Stimulated activated CD4-positive, alpha-beta T cell treated with anti-CD3 and anti-CD28 coated beads, Interleukin-15, amount 100 ng/mL, for 48 hours (primary cell): ENCODE measurements around the gene JPH4.
"Not testable (repeated sequence)": the region's sequence is repeated elsewhere in the genome, so short reads cannot be mapped to it uniquely, and the experiment has no call there.

Experiments used
- DNase-seq, 2 donors: peaks; one replicate each; pipeline ENCODE4 v3.0.0-alpha.2; 2020; ENCODE audit warnings: low read depth in 2 of 2

The JPH4 gene

DNA sequence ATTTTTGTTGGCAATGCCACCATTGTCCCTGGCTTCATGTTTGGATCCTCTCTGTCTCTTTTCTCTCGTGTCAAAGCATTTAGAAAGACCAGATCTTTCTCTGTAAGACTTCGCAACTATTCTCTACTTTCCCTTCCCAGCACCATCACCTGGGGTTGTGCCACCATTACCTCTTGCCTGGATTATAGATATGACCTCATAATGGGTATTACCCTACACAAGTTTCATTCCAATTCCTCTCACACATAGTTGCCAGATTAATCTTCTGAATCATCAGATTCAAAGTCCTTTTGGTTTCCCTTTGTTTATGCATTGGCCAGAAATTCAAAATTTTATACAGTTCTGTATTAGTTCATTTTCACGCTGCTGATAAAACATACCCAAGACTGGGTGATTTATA lies 30.4 kb upstream of the JPH4 start:
- no peak for DNase-seq

DNA sequence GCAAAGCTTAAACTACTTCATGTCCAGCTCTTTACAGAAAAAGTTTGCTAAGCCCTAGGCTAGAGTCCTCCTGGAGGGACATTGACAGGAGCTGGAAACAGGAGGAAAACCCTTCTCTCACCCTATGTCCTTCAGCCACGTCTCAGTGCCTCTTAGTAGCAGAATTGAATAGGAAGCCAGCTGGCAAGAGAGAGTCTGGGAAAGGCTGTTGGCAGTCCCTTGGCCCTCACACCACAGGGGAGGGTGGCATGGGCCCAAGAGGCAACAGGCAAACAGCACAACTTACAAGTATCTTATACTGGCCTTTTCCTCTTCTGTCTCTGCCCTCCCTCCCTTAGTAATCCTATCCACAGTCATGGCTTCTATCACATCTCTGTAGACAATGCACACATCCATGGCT lies 29.9 kb upstream of the JPH4 start:
- DNase-seq: no peak

DNA sequence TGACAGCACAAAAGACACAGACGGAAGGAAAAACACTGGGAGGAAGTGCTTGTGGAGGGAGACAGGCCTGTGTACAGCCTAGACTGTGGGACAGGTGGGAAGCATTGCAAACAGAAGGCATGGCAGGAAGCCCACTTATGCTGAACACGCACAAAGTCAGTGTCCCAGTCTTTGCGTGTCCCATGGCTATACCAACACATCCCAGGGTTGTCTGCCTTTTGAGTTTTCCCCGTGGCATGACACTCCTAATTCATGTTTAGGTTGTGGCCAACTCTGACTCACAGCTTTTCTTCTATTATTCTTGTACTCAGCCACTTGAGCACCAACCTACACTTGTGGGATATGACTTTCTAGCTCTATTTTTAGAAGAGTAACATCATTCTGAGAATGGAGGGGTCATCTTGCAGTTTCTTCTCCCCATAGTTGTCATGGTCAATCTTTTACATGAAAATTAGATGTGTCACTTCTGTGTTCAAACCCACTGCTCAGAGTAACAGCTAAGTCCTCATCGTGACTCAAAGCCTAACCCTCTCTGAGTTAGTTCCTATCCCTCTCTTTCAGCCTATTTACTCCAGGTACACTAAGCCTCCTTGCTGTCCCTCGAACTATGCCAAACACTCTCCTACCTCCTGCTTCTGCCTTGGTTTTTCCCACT lies 27.5 kb upstream of the JPH4 start:
- no peak for DNase-seq

DNA sequence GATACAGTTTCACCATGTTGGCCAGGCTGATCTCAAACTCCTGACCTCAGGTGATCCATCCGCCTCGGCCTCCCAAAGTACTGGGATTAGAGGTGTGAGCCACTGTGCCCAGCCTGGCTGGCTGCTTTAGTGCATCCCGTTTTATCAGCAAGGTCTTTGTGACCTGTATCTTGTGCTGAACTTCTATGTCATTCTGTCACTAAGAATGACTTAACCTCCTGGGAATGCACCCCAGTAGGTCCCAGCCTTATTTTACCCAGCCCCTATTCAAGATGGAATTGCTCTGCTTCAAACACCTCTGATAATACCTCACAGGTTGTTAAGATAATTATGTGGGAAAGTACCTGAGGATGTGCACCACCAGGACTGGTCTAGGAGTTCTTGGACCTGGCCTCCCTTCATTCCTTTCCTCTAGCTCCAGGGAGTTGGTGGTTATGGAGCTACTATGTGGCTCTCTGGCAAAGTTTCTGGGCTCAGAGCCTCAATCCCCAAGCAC lies 26.1 kb upstream of the JPH4 start:
- no peak for DNase-seq

DNA sequence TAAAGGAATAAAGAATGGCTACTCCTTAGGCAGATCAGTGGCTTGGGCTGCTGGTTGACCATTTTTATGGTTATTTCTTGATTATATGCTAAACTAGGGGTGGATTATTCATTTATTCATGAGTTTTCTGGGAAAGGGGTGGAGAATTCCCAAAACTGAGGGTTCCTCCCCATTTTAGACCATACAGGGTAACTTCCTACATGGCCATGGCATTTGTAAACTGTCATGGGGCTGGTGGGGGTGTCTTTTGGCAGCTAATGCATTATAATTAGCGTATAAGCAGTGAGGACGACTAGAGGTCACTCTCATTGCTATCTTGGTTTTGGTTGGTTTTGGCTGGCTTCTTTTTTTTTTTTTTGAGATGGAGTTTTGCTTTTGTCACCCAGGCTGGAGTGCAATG lies 25.6 kb upstream of the JPH4 start:
- DNase-seq: no peak

DNA sequence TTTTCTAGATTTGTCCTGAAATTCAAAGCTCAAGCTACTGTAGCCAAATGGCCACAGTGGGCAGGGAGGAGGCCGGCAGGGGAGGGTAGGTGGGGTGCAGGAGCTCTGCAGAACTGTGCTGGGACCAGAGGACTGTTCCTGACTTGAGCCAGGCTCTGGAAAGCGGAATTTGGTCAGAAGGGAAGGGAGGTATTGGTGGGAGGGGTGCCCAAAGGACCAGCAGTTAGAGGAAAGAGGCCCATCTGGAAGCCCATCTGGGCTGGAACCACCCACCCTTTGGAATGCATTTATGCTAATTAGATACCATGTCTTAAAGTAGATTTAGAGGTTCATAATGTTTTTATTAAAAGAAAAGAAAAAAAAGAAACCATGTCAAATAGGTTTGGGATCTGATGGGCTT lies 24.5 kb upstream of the JPH4 start:
- no peak for DNase-seq

- no peak for DNase-seq
Measured at GRCh38 chr14:23602181-23603095, 23.8 kb upstream of the JPH4 start.

- no peak for DNase-seq
Measured at GRCh38 chr14:23601845-23602180, 23.2 kb upstream of the JPH4 start.

DNA sequence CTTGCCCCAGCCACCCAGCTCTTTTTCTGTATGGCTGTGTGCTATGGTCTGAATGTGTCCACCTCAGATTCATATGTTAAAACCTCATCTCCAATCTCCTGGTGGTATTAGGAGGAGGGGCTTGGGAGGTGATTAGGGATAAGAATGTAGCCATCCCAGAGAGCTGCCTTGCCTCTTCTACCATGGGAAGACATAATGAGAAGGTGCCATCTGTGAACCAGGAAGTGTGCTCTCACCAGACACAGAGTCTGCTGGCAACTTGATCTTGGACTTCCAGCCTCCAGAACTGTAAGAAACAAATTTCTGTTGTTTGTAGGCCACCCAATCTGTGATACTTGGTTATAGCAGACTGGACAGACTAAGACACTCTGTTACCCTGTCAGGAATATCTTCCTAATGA lies 22.8 kb upstream of the JPH4 start:
- DNase-seq: no peak

DNA sequence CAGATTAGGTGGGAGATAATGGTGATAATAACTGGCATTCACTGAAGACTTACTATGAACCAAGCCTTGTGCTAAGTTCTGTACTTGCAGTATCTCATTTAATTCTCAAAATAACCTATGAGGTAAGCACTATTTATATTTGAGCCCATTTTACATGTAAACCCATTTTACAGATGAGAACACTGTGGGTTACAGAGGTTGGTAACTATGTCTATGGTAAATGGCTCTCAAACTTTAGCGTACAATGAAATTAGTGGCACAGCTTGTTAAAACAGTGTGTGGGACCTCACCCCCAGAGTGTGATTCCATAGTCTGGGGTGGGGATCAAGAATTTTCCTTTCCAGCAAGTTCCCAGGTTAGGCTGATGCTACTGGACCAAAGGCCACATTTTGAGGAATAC lies 22.2 kb upstream of the JPH4 start:
- no peak for DNase-seq

- DNase-seq: no peak
Measured at GRCh38 chr14:23600322-23600707, 21.7 kb upstream of the JPH4 start.

- DNase-seq: not testable (repeated sequence)
Measured at GRCh38 chr14:23594191-23594590, 15.6 kb upstream of the JPH4 start.

- DNase-seq: no peak
Measured at GRCh38 chr14:23590198-23590597, 11.6 kb upstream of the JPH4 start.

GRCh38 chr14:23589606-23590005 lies 11.0 kb upstream of the JPH4 start:
- DNase-seq: no peak

GRCh38 chr14:23588884-23589598 lies 10.5 kb upstream of the JPH4 start:
- DNase-seq: peak; percentile 69 to 80

DNA sequence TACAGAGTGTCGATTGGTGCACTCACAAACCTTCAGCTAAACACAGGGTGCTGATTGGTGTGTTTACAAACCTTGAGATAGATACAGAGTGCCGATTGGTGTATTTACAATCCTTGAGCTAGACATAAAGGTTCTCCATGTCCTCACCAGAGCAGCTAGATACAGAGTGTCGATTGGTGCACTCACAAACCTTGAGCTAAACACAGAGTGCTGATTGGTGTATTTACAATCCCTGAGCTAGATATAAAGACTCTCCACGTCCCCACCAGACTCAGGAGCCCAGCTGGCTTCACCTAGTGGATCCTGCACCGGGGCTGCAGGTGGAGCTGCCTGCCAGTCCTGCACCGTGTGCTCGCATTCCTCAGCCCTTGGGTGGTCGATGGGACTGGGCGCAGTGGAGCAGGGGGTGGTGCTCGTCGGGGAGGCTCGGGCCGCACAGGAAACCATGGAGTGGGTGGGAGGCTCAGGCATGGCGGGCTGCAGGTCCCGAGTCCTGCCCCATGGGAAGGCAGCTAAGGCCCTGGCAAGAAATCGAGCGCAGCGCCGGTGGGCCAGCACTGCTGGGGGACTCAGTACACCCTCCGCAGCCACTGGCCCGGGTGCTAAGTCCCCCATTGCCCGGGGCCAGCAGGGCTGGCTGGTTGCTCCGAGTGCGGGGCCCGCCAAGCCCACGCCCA lies 6.1 kb upstream of the JPH4 start:
- not testable (repeated sequence) for DNase-seq

DNA sequence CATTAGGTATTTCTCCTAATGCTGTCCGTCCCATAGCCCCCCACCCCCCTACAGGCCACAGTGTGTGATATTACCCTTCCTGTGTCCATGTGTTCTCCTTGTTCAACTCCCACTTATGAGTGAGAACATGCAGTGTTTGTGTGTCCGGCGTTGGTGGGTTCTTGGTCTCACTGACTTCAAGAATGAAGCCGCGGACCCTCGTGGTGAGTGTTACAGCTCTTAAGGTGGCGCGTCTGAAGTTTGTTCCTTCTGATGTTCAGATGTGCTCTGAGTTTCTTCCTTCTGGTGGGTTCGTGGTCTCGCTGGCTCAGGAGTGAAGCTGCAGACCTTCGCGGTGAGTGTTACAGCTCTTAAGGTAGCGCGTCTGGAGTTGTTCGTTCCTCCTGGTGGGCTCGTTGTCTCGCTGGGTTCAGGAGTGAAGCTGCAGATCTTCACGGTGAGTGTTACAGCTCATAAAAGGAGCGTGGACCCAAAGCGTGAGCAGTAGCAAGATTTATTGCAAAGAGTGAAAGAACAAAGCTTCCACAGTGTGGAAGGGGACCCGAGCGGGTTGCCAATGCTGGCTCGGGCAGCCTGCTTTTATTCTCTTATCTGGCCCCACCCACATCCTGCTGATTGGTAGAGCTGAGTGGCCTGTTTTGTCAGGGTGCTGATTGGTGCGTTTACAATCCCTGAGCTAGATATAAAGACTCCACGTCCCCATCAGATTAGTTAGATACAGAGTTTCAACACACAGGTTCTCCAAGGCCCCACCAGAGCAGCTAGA lies 5.4 kb upstream of the JPH4 start:
- not testable (repeated sequence) for DNase-seq

GRCh38 chr14:23582906-23583760 lies 4.5 kb upstream of the JPH4 start:
- no peak for DNase-seq

DNA sequence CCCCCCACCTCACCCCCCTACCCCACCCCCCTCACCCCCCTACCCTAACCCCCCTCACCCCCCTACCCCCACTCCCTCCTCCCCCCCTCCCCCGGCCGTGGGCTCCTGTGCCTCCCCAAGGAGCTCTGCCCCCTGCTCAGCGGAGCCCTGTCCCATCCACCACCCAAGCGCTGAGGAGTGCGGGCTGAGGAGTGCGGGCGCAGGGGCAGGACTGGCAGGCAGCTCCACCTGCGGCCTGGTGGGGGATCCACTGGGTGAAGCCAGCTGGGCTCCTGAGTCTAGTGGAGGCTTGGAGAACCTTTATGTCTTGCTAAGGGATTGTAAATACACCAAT lies 2.3 kb upstream of the JPH4 start:
- DNase-seq: no peak

DNA sequence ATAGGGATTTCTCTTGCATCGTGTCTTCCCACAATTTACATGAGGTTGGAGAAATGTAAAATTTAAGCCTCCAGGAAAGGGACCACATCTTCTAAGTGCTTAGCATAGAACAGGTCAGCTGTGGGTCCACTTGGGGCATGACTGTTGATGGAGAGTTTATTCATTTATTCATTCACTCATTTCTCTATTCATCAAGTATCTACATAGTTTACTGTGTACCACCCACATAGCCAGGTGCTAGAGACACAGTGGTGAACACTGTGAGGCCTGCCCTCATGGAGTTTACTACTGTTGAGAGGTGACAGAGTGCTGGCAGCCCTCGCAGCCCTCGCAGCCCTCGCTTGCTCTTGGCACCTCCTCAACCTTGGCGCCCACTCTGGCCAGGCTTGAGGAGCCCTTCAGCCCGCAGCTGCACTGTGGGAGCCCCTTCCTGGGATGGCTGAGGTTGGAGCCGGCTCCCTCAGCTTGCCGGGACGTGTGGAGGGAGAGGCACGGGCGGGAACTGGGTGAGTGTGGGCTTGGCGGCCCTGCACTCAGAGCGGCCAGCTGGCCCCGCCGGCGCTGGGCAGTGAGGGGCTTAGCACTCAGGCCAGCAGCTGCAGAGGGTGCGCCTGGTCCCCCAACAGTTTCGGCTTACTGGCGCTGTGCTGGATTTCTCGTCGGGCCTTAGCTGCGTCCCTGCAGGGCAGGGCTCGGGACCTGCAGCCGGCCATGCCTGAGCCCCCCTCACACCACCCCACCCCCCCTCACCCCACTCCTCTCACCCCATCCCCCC lies 1.7 kb upstream of the JPH4 start:
- DNase-seq: no peak
